Lower leg skin (tissue), 3 donors: ENCODE data around the gene PPP1R1B.

ENCODE experiments used
- CTCF ChIP-seq, 3 donors: fragments of 450-650 bp; IDR thresholded peaks; one replicate each; pipeline ENCODE4 v1.5.1; 2016; ENCODE audit warnings: antibody characterized with exemption in 3 of 3, mild to moderate bottlenecking in 3 of 3, moderate library complexity in 2 of 3
- POLR2A ChIP-seq, 2 donors: fragments of 450-650 bp; IDR thresholded peaks; one replicate each; pipeline ENCODE4 v1.6.1; 2016 to 2017; ENCODE audit warnings: antibody characterized with exemption in 2 of 2, mild to moderate bottlenecking in 1 of 2, moderate library complexity in 1 of 2

GRCh38 chr17:39665642-39666224, 39.0 kb downstream of the PPP1R1B start:
- TF ChIP-seq CTCF (IDR thresholded peaks at IDR 0.05): no peak
- no peak for TF ChIP-seq POLR2A (IDR thresholded peaks at IDR 0.05)
